Vagina (tissue), 2 donors: ENCODE data around the gene LYPD3. TPM values are rescaled to one million over a fixed set of nuclear protein-coding genes. Genes with fewer than 3 reads are reported as not detected.

Experiments used
- DNase-seq, 2 donors: peaks; one replicate each; pipeline ENCODE4 v3.0.0-alpha.2; 2017; ENCODE audit errors: extremely low spot score in 2 of 2
- H3K27ac ChIP-seq: fragments of 200-600 bp; sonication (generic); one replicate; pipeline ENCODE4 v1.5.1; 2019
- H3K27me3 ChIP-seq: fragments of 200-600 bp; sonication (generic); one replicate; pipeline ENCODE4 v1.5.1; 2019
- H3K36me3 ChIP-seq, 2 donors: fragments of 200-600 bp; sonication (generic); one replicate each; pipeline ENCODE4 v1.5.1; 2017 to 2019
- H3K4me1 ChIP-seq: fragments of 200-600 bp; sonication (generic); one replicate; pipeline ENCODE4 v1.5.1; 2019
- H3K4me3 ChIP-seq, 2 donors: fragments of 200-600 bp; sonication (generic); 1 replicate in 1 of 2; 2 replicates in 1 of 2; pipeline ENCODE4 v1.5.1; 2016 to 2019
- H3K9me3 ChIP-seq: fragments of 200-600 bp; sonication (generic); one replicate; pipeline ENCODE4 v1.5.1; 2019
- CTCF ChIP-seq, 3 experiments: fragments of 450-650 bp in 2 of 3; fragments of 200-600 bp in 1 of 3; sonication (generic) in 1 of 3; IDR thresholded peaks; one replicate each; pipeline ENCODE4 v1.5.1; 2017 to 2019; ENCODE audit warnings: antibody characterized with exemption in 3 of 3, mild to moderate bottlenecking in 2 of 3, moderate library complexity in 2 of 3
- POLR2A ChIP-seq, 2 donors: fragments of 450-650 bp; IDR thresholded peaks; one replicate each; pipeline ENCODE4 v1.6.1; 2017; ENCODE audit warnings: antibody characterized with exemption in 2 of 2, mild to moderate bottlenecking in 2 of 2, moderate library complexity in 2 of 2
- POLR2AphosphoS5 ChIP-seq, 2 donors: sonication (generic); formaldehyde crosslinking; IDR thresholded peaks; one replicate each; pipeline ENCODE4 v1.9.0; 2017; ENCODE audit warnings: antibody characterized with exemption in 2 of 2, mild to moderate bottlenecking in 2 of 2, low read depth in 1 of 2; ENCODE audit not compliant: insufficient read depth in 1 of 2
- intact Hi-C: fragments of 100-400 bp; cut with DNase I; formaldehyde crosslinking; loops from one replicate; pipeline ENCODE4 v1.15.1; 2023
- total RNA-seq: library from RNA; depleted of rRNA; stranded (reverse); fragments of >200 nt; gene quantifications from one replicate; pipeline ENCODE4 v1.2.3, GENCODE V29; 2016

LYPD3 gene
- total RNA-seq, 1 donor from 2014 or later: 247 TPM

- Histone ChIP-seq H3K27me3 (no peaks in the 10 kb centered on the region), H3K4me3 (no peak overlapping the region), H3K27ac (no peak overlapping the region), H3K9me3 (no peaks in the 10 kb centered on the region), H3K4me1 (peaks cover 34% of the 10 kb centered on the region), H3K36me3 (peaks cover 0 to 14% of the 10 kb centered on the region in 2 donors)
- TF ChIP-seq POLR2A (IDR thresholded peaks at IDR 0.05) (no peak), POLR2AphosphoS5 (IDR thresholded peaks at IDR 0.05; ENCODE audit: insufficient read depth in 1 of 2, low read depth in 1 of 2) (no peak), CTCF (IDR thresholded peaks at IDR 0.05) (no peak)
- intact Hi-C loops: no loop called here
- no peak for DNase-seq
These were observed 40.5 kb upstream of the LYPD3 start for GRCh38 chr19:43505941-43506340.

GRCh38 chr19:43505186-43505456, 39.7 kb upstream of the LYPD3 start:
- Histone ChIP-seq H3K4me3 (peak overlapping the region in 1 of 2 donors; percentile 87), H3K4me1 (peaks cover 34% of the 10 kb centered on the region), H3K27ac (no peak overlapping the region), H3K27me3 (no peaks in the 10 kb centered on the region), H3K36me3 (peaks cover 0 to 9% of the 10 kb centered on the region in 2 donors), H3K9me3 (no peaks in the 10 kb centered on the region)
- DNase-seq: no peak
- no peak for TF ChIP-seq CTCF (IDR thresholded peaks at IDR 0.05)
- TF ChIP-seq POLR2AphosphoS5 (IDR thresholded peaks at IDR 0.05; ENCODE audit: insufficient read depth in 1 of 2, low read depth in 1 of 2): no peak
- no peak for TF ChIP-seq POLR2A (IDR thresholded peaks at IDR 0.05)
- intact Hi-C loops: no loop called here

- no peaks in the 10 kb centered on the region for H3K27me3 ChIP-seq
- intact Hi-C loops: loop anchor here (5.0 kb wide), 1 partner anchor 42 kb away; no protein-coding TSS in a partner anchor
- no peak for TF ChIP-seq POLR2AphosphoS5 (IDR thresholded peaks at IDR 0.05; ENCODE audit: insufficient read depth in 1 of 2, low read depth in 1 of 2)
- TF ChIP-seq POLR2A (IDR thresholded peaks at IDR 0.05): no peak
- no peak for TF ChIP-seq CTCF (IDR thresholded peaks at IDR 0.05)
- no peaks in the 10 kb centered on the region for H3K9me3 ChIP-seq
- H3K36me3 ChIP-seq: peaks cover 0 to 9% of the 10 kb centered on the region in 2 donors
- DNase-seq: no peak
- H3K27ac ChIP-seq: peak within 1 kb of the TSS; percentile 91
- H3K4me1 ChIP-seq: peaks cover 34% of the 10 kb centered on the region
- peak within 1 kb of the TSS; percentile 81 to 87 for H3K4me3 ChIP-seq
These were observed 39.2 kb upstream of the LYPD3 start, which contains the start of gene PHLDB3 for GRCh38 chr19:43504426-43505185. Gene PHLDB3, minus strand, starts transcription at chr19:43504746. Its CDS starts 628 bp downstream, at chr19:43504118.

GRCh38 chr19:43503501-43504425, 38.4 kb upstream of the LYPD3 start:
- H3K27ac ChIP-seq: peak overlapping the region; percentile 91
- H3K4me3 ChIP-seq: peak overlapping the region; percentile 81 to 87
- H3K27me3 ChIP-seq: no peaks in the 10 kb centered on the region
- H3K9me3 ChIP-seq: no peaks in the 10 kb centered on the region
- DNase-seq: peak in 1 of 2 donors; percentile 95
- peaks cover 39% of the 10 kb centered on the region for H3K4me1 ChIP-seq
- intact Hi-C loops: loop anchor here (5.0 kb wide), 1 partner anchor 41 kb away; no protein-coding TSS in a partner anchor
- H3K36me3 ChIP-seq: peaks cover 0 to 5% of the 10 kb centered on the region in 2 donors
- TF ChIP-seq POLR2AphosphoS5 (IDR thresholded peaks at IDR 0.05; ENCODE audit: insufficient read depth in 1 of 2, low read depth in 1 of 2) (peak; percentile 67 to 92), CTCF (IDR thresholded peaks at IDR 0.05) (peak in 1 of 3 experiments; percentile 48), POLR2A (IDR thresholded peaks at IDR 0.05) (peak in 1 of 2 donors; percentile 32)
